Ovary (tissue), 9 donors: ENCODE data around the gene FOS. TPM values are rescaled to one million over a fixed set of nuclear protein-coding genes. Genes with fewer than 3 reads are reported as not detected.

Source experiments
- DNase-seq, 5 donors: peaks; one replicate each; pipeline ENCODE4 v3.0.0-alpha.2; 2019 to 2020
- H3K27ac ChIP-seq, 2 donors: fragments of 200-600 bp; one replicate each; pipeline versions ENCODE4 v1.5.1 to v1.8.0; 2019 to 2022
- H3K27me3 ChIP-seq: fragments of 200-600 bp; one replicate; pipeline ENCODE4 v1.8.0; 2022
- H3K36me3 ChIP-seq: fragments of 200-600 bp; sonication (generic); one replicate; pipeline ENCODE4 v1.5.1; 2019
- H3K4me1 ChIP-seq: one replicate; pipeline ENCODE4 v1.8.1; 2013; ENCODE audit warnings: mild to moderate bottlenecking, moderate library complexity; ENCODE audit not compliant: insufficient read depth
- H3K4me3 ChIP-seq: fragments of 200-600 bp; sonication (generic); one replicate; pipeline ENCODE4 v1.5.1; 2017
- H3K9me3 ChIP-seq, 2 donors: fragments of 200-600 bp in 1 of 2; sonication (generic) in 1 of 2; one replicate each; pipeline versions ENCODE4 v1.5.1 to v1.8.1; 2013 to 2019; ENCODE audit warnings: mild to moderate bottlenecking in 1 of 2, moderate library complexity in 1 of 2
- CTCF ChIP-seq, 3 donors: fragments of 450-650 bp in 2 of 3; fragments of 200-600 bp in 1 of 3; IDR thresholded peaks; one replicate each; pipeline versions ENCODE4 v1.5.1 to v1.8.0; 2016 to 2022; ENCODE audit warnings: antibody characterized with exemption in 3 of 3, mild to moderate bottlenecking in 1 of 3
- EP300 ChIP-seq: sonication (generic); formaldehyde crosslinking; IDR thresholded peaks from one replicate; pipeline ENCODE4 v1.6.1; 2017; ENCODE audit warnings: antibody characterized with exemption
- POLR2A ChIP-seq: fragments of 450-650 bp; IDR thresholded peaks from one replicate; pipeline ENCODE4 v1.6.1; 2017; ENCODE audit warnings: antibody characterized with exemption, mild to moderate bottlenecking, moderate library complexity
- WGBS, 3 donors: extraction: QIAGEN DNeasy Blood & Tissue Kit in 1 of 3; methylation state at CpG; one replicate each; pipeline versions ENCODE4 v1.1.5 to v1.1.7; 2013 to 2017; 5-methylcytosine and 5-hydroxymethylcytosine counted together
- intact Hi-C, 4 donors: fragments of 100-400 bp; cut with DNase I; formaldehyde crosslinking; loops; one replicate each; pipeline versions ENCODE4 v1.11.0 to v1.15.1; 2022 to 2023
- polyA plus RNA-seq, 2 donors: library from polyadenylated mRNA; stranded (reverse); fragments of 200-250 nt in 1 of 2; fragments of 350-450 nt in 1 of 2; fragmentation: Illumina TruSeq in 1 of 2; extraction: RNeasy Lipid Tissue Mini Kit (QIAGEN cat#74804) in 1 of 2; gene quantifications; one replicate each; pipeline ENCODE4 v1.2.3, GENCODE V29; 2013 to 2014
- total RNA-seq, 7 donors: library from RNA; depleted of rRNA in 2 of 7; stranded (reverse); fragments of >200 nt in 2 of 7; fragmentation: NEBNext Ultra II Directional in 3 of 7; extraction: Animal tissue kit (Norgen Biotek cat#: 25700) in 3 of 7; gene quantifications; one replicate each; pipeline versions ENCODE4 v1.1.0 to v1.2.4, GENCODE V29; 2016 to 2023
- donor health status: DM: no; HTN: no; CAD: no; lungs with moderate emphysema.
- donor health status: DM: no; HTN: no; CAD: no.
- donor health status: Bipolar disorder and iron deficiency.
- donor health status: DM: yes; HTN: yes; CAD: no.
- donor health status: DM: no; HTN: no; CAD: no.
- donor health status: DM: yes; HTN: yes; CAD: no.

The FOS gene
- total and polyA plus RNA-seq, 9 donors: 115 to 2,019 (median 178) TPM

- Histone ChIP-seq H3K27me3 (no peaks in the 10 kb centered on the region), H3K27ac (no peak overlapping the region), H3K36me3 (no peaks in the 10 kb centered on the region), H3K9me3 (no peaks in the 10 kb centered on the region), H3K4me3 (no peak overlapping the region), H3K4me1 (peaks cover 5% of the 10 kb centered on the region)
- intact Hi-C loops: no loop called here
- DNase-seq: peak in 1 of 5 donors; percentile 31
- no peak for TF ChIP-seq CTCF (IDR thresholded peaks at IDR 0.05)
- TF ChIP-seq EP300: no peak
- no peak for TF ChIP-seq POLR2A
- 81 to 83% (median 82%) methylated on average over 9 of the region's 9 CpGs for WGBS, 3 donors
Measured at GRCh38 chr14:75292101-75292563, 13.5 kb downstream of the FOS start.

DNA sequence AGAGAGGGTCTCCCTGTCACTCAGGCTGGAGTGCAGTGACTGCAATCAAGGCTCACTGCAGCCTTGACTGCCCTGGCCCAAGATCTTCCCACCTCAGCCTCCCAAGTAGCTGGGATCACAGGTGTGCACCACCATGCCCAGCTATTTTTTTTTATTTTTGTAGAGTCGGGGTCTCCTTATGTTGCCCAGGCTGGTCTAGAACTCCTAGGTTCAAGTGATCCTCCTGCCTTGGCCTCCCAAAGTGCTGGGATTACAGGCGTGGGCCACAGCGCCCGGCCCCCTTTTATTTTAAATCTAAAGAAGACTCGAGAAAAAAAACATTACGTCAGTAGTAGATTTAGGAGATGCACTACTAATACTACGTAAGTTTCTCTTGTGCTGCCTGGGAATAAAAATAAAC, 14.3 kb downstream of the FOS start:
- H3K27me3 ChIP-seq: no peaks in the 10 kb centered on the region
- peaks cover 5% of the 10 kb centered on the region for H3K4me1 ChIP-seq
- H3K4me3 ChIP-seq: no peak overlapping the region
- peak in 1 of 5 donors; percentile 30 for DNase-seq
- TF ChIP-seq POLR2A: no peak
- no peak for TF ChIP-seq CTCF (IDR thresholded peaks at IDR 0.05)
- no peak for TF ChIP-seq EP300
- no peak overlapping the region for H3K27ac ChIP-seq
- 90 to 94% (median 90%) methylated on average over 7 of the region's 7 CpGs for WGBS, 3 donors
- intact Hi-C loops: no loop called here
- H3K36me3 ChIP-seq: no peaks in the 10 kb centered on the region
- H3K9me3 ChIP-seq: no peaks in the 10 kb centered on the region

GRCh38 chr14:75293920-75294648, 15.5 kb downstream of the FOS start:
- Histone ChIP-seq H3K27me3 (no peaks in the 10 kb centered on the region), H3K9me3 (no peaks in the 10 kb centered on the region), H3K36me3 (no peaks in the 10 kb centered on the region), H3K4me3 (peak overlapping the region; percentile 74), H3K4me1 (peaks cover 15% of the 10 kb centered on the region), H3K27ac (peak overlapping the region; percentile 77 to 85)
- TF ChIP-seq CTCF (IDR thresholded peaks at IDR 0.05): peak in 1 of 3 donors; percentile 10
- peak; percentile 50 for TF ChIP-seq POLR2A
- peak; percentile 86 for TF ChIP-seq EP300
- DNase-seq: peak; percentile 94 to 97 (median 97)
- intact Hi-C loops: loop anchor here in 1 of 4 donors (2.0 kb wide), 1 partner anchor 15 kb away; the partner anchor contains the start of gene FOS
- WGBS, 3 donors: 0 to 1% (median 0%) methylated on average over 17 to 59 of the region's 59 CpGs

DNA sequence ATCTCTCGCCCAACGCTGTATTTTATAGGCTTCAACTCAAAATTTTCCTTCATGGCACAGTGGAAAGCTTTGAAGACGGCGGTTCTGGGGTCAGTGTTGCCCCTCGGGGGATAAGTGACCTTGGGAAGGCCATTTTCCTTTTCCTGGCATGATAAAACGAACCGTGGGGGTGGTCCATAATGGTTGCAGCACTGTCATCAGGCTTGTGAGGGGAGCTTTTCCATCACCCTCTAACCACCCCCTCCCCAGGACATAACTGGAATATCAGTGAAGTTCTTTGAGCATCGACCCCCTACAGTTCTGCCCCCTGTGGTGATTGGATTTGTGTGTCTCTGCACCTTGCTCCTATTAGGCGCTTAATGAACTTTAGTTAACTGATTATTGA, 16.0 kb downstream of the FOS start:
- peak overlapping the region; percentile 74 for H3K4me3 ChIP-seq
- no peaks in the 10 kb centered on the region for H3K36me3 ChIP-seq
- no peak for DNase-seq
- peak overlapping the region; percentile 70 to 77 for H3K27ac ChIP-seq
- TF ChIP-seq CTCF (IDR thresholded peaks at IDR 0.05) (peak in 1 of 3 donors; percentile 25), EP300 (no peak), POLR2A (no peak)
- WGBS, 3 donors: 1 to 2% (median 1%) methylated on average over 9 of the region's 9 CpGs
- no peaks in the 10 kb centered on the region for H3K27me3 ChIP-seq
- peaks cover 18% of the 10 kb centered on the region for H3K4me1 ChIP-seq
- no peaks in the 10 kb centered on the region for H3K9me3 ChIP-seq
- intact Hi-C loops: loop anchor here in 1 of 4 donors (2.0 to 5.0 kb wide), 2 partner anchors 16 to 147 kb away; partner anchors contain the start of gene FOS
